Neural cell (in vitro differentiated cells): ENCODE measurements around the gene VSIR. TPM values are rescaled to one million over a fixed set of nuclear protein-coding genes. Genes with fewer than 3 reads are reported as not detected.

Experiments
- H2AFZ ChIP-seq: fragments of 200-600, 300-800 bp; sonication (generic), shearing (Covaris generic); 2 replicates; pipeline ENCODE4 v1.6.0; 2014; ENCODE audit warnings: low read depth, mild to moderate bottlenecking, antibody characterized with exemption, low read length, moderate library complexity
- H3F3A ChIP-seq: fragments of 200-600 bp; shearing (Covaris generic); 2 replicates; pipeline ENCODE4 v1.6.1; 2016; ENCODE audit warnings: mild to moderate bottlenecking, moderate library complexity, mixed read lengths, antibody characterized with exemption, low read length; ENCODE audit not compliant: insufficient read depth, poor library complexity, severe bottlenecking
- H3K27ac ChIP-seq: fragments of 200-600, 300-800 bp; sonication (generic), shearing (Covaris generic); 2 replicates; pipeline ENCODE4 v1.5.1; 2014; ENCODE audit warnings: mild to moderate bottlenecking, low read length, moderate library complexity
- H3K27me3 ChIP-seq: fragments of 300-800, 200-600 bp; sonication (generic), shearing (Covaris generic); 2 replicates; pipeline ENCODE4 v1.6.0; 2014; ENCODE audit warnings: mild to moderate bottlenecking, low read depth, low read length, moderate library complexity; ENCODE audit not compliant: insufficient read depth
- H3K36me3 ChIP-seq: fragments of 300-800, 200-600 bp; sonication (generic), shearing (Covaris generic); 2 replicates; pipeline ENCODE4 v1.5.1; 2014; ENCODE audit warnings: mild to moderate bottlenecking, antibody characterized with exemption, low read length, moderate library complexity; ENCODE audit not compliant: insufficient read depth
- H3K4me2 ChIP-seq: fragments of 300-800, 200-600 bp; sonication (generic), shearing (Covaris generic); 2 replicates; pipeline ENCODE4 v1.6.0; 2014; ENCODE audit warnings: mild to moderate bottlenecking, low read length
- H3K4me3 ChIP-seq: fragments of 300-800, 200-600 bp; sonication (generic), shearing (Covaris generic); 2 replicates; pipeline ENCODE4 v1.5.1; 2014; ENCODE audit warnings: mild to moderate bottlenecking, low read length, moderate library complexity
- H3K79me2 ChIP-seq: fragments of 200-600 bp; shearing (Covaris generic); replicated peaks from 2 replicates; pipeline ENCODE4 v1.6.0; 2014; ENCODE audit warnings: mild to moderate bottlenecking, low read length, moderate library complexity; ENCODE audit not compliant: insufficient read depth
- H3K9ac ChIP-seq: fragments of 300-800, 200-600 bp; sonication (generic), shearing (Covaris generic); 2 replicates; pipeline ENCODE4 v1.6.1; 2016; ENCODE audit warnings: mild to moderate bottlenecking, low read length, mixed read lengths
- H3K9me2 ChIP-seq: fragments of 200-600 bp; shearing (Covaris generic); 2 replicates; pipeline ENCODE4 v1.6.1; 2016; ENCODE audit warnings: mild to moderate bottlenecking, low read length, mixed read lengths; ENCODE audit not compliant: insufficient read depth
- H3K9me3 ChIP-seq: fragments of 200-600, 300-800 bp; sonication (generic), shearing (Covaris generic); 2 replicates; pipeline ENCODE4 v1.6.1; 2016; ENCODE audit warnings: mild to moderate bottlenecking, mixed run types, low read length, moderate library complexity, mixed read lengths
- H4K20me1 ChIP-seq: fragments of 200-600 bp; shearing (Covaris generic); 2 replicates; pipeline ENCODE4 v1.6.1; 2016; ENCODE audit warnings: mild to moderate bottlenecking, mixed run types; ENCODE audit not compliant: insufficient read depth
- CTCF ChIP-seq: fragments of 450-650 bp; IDR thresholded peaks from 2 replicates; pipeline ENCODE4 v1.5.1; 2014; ENCODE audit warnings: antibody characterized with exemption, mild to moderate bottlenecking, moderate library complexity; ENCODE audit not compliant: poor library complexity, severe bottlenecking
- EP300 ChIP-seq: fragments of 450-650 bp; conservative IDR thresholded peaks from 2 replicates; pipeline ENCODE4 v1.6.1; 2014; ENCODE audit warnings: antibody characterized with exemption, mild to moderate bottlenecking, moderate library complexity; ENCODE audit not compliant: poor library complexity, severe bottlenecking
- EZH2 ChIP-seq: fragments of 200-600, 300-800 bp; shearing (Covaris generic), sonication (generic); IDR thresholded peaks from 2 replicates; pipeline ENCODE4 v1.6.1; 2014; ENCODE audit warnings: antibody characterized with exemption, low read length, borderline replicate concordance, mild to moderate bottlenecking; ENCODE audit not compliant: insufficient read depth, poor library complexity, severe bottlenecking
- MXI1 ChIP-seq: fragments of 450-650 bp; conservative IDR thresholded peaks from 2 replicates; pipeline ENCODE4 v1.6.1; 2014; ENCODE audit warnings: antibody characterized with exemption, mild to moderate bottlenecking; ENCODE audit not compliant: poor library complexity, severe bottlenecking
- POLR2AphosphoS5 ChIP-seq: IDR thresholded peaks from 2 replicates; pipeline ENCODE4 v1.6.1; 2012
- RAD21 ChIP-seq: fragments of 450-650 bp; conservative IDR thresholded peaks from 2 replicates; pipeline ENCODE4 v1.6.1; 2014; ENCODE audit warnings: antibody characterized with exemption, mild to moderate bottlenecking, moderate library complexity
- SMC3 ChIP-seq: fragments of 450-650 bp; conservative IDR thresholded peaks from 2 replicates; pipeline ENCODE4 v1.6.1; 2014; ENCODE audit warnings: antibody characterized with exemption, mild to moderate bottlenecking, moderate library complexity; ENCODE audit not compliant: poor library complexity
- TAF1 ChIP-seq: IDR thresholded peaks from 2 replicates; pipeline ENCODE4 v1.6.1; 2012; ENCODE audit warnings: low read depth
- polyA plus RNA-seq: library from polyadenylated mRNA; depleted of rRNA; stranded (reverse); fragments of >200 nt; gene quantifications from 2 replicates; pipeline ENCODE4 v1.2.3, GENCODE V29; 2014
- TF ChIP-seq, protein P1 (sequence below): IDR thresholded peaks from 2 replicates; pipeline ENCODE4 v1.6.1; 2012; ENCODE audit warnings: borderline replicate concordance

Gene VSIR
- polyA plus RNA-seq, 1 donor from 2014 or later: not detected

- no peaks in the 10 kb centered on the region for H3F3A ChIP-seq
- no peaks in the 10 kb centered on the region for H4K20me1 ChIP-seq
- no peaks in the 10 kb centered on the region for H3K27me3 ChIP-seq
- H3K4me3 ChIP-seq: no peak overlapping the region
- no peak overlapping the region for H3K27ac ChIP-seq
- no peak overlapping the region for H3K4me2 ChIP-seq
- no peaks in the 10 kb centered on the region for H3K9me3 ChIP-seq
- no peak overlapping the region for H2AFZ ChIP-seq
- no peaks in the 10 kb centered on the region for H3K36me3 ChIP-seq
- no peaks in the 10 kb centered on the region for H3K9me2 ChIP-seq
- no peak overlapping the region for H3K9ac ChIP-seq
- TF ChIP-seq CTCF (no peak), SMC3 (no peak), EP300 (no peak), EZH2 (no peak), RAD21 (no peak), POLR2AphosphoS5 (no peak)
- no peaks in the 10 kb centered on the region for H3K79me2 ChIP-seq
These were observed 68.5 kb downstream of the VSIR start for GRCh38 chr10:71704816-71705215.

DNA sequence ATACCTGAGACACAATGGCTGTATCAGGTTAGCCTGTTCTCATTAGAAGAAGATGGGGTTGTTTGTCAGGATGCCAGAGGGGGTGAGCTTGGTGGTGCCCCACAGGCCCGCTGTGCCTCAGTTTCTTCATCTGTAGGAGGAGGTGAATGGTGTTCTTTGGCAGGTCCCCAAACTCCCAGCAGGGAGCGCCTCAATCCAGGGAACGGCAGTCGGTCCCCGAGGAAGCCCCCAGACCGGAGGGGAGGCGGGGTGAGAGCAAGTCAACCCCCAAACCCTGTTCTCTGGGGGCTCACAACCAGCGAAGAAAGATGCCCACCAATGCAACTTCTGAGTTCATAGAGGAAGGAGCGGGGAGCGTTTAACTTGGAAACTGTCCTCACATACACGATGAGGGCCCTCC lies 69.7 kb downstream of the VSIR start:
- Histone ChIP-seq H3K27ac (no peak overlapping the region), H3K79me2 (no peaks in the 10 kb centered on the region)
- no peak for TF ChIP-seq EP300
- TF ChIP-seq SMC3: no peak
- no peak for TF ChIP-seq EZH2
- no peak for TF ChIP-seq TAF1
- no peak for TF ChIP-seq MXI1
- TF ChIP-seq CTCF: no peak
- TF ChIP-seq POLR2AphosphoS5: no peak
- TF ChIP-seq, protein P1, sequence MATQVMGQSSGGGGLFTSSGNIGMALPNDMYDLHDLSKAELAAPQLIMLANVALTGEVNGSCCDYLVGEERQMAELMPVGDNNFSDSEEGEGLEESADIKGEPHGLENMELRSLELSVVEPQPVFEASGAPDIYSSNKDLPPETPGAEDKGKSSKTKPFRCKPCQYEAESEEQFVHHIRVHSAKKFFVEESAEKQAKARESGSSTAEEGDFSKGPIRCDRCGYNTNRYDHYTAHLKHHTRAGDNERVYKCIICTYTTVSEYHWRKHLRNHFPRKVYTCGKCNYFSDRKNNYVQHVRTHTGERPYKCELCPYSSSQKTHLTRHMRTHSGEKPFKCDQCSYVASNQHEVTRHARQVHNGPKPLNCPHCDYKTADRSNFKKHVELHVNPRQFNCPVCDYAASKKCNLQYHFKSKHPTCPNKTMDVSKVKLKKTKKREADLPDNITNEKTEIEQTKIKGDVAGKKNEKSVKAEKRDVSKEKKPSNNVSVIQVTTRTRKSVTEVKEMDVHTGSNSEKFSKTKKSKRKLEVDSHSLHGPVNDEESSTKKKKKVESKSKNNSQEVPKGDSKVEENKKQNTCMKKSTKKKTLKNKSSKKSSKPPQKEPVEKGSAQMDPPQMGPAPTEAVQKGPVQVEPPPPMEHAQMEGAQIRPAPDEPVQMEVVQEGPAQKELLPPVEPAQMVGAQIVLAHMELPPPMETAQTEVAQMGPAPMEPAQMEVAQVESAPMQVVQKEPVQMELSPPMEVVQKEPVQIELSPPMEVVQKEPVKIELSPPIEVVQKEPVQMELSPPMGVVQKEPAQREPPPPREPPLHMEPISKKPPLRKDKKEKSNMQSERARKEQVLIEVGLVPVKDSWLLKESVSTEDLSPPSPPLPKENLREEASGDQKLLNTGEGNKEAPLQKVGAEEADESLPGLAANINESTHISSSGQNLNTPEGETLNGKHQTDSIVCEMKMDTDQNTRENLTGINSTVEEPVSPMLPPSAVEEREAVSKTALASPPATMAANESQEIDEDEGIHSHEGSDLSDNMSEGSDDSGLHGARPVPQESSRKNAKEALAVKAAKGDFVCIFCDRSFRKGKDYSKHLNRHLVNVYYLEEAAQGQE: no peak
- no peak for TF ChIP-seq RAD21

More for the DNA sequence above, 69.7 kb downstream of the VSIR start:
- no peaks in the 10 kb centered on the region for H3F3A ChIP-seq
- no peaks in the 10 kb centered on the region for H3K36me3 ChIP-seq
- no peak overlapping the region for H3K4me3 ChIP-seq
- no peaks in the 10 kb centered on the region for H3K27me3 ChIP-seq
- no peak overlapping the region for H3K9ac ChIP-seq
- no peak overlapping the region for H3K4me2 ChIP-seq
- no peaks in the 10 kb centered on the region for H4K20me1 ChIP-seq
- H2AFZ ChIP-seq: no peak overlapping the region
- H3K9me2 ChIP-seq: no peaks in the 10 kb centered on the region
- no peaks in the 10 kb centered on the region for H3K9me3 ChIP-seq
